ENCODE measurements around the gene KIF1A.

KIF1A gene

DNA sequence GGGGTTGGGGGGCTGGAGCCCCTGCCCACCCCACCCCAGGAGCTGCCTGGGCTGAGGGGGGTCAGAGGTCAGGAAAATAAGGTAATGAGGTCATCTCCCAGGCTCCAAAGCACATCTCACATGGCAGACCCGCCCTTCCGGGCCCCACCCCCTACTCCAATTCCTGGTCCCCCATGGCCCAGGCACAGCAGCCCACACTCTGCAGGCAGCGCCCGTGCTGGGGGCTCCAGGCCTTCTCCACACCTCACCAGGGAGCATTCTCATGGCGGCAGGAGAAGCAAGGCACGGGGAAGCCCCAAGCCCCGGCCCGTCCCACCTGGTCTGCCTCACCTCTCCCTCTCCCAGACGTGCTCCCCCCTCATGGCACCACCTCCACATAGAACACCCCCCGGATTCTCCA lies 84.5 kb downstream of the KIF1A start:
- DNase-seq (ENCODE audit: low spot score): no peak

DNA sequence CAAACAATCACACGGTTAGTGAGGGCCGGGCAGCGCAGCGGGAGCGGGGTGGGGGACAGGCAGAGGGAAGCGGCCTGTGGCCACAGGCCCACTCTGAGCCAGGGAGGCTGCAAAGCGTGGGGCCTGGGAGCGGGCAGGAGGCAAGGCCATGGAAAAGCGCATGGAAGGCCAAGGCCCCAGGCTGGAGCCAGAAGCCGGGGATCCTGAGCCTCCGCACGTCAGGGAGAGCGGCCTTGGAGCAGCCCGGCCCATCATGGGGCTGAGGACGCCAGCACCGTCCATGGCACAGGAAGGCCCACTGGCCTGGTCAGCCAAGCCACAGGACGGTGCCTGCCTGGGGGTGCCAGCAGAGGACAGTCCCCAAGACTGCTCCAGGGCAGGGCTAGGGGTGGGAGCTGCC lies 85.3 kb downstream of the KIF1A start:
- no peak for DNase-seq (ENCODE audit: low spot score)

DNA sequence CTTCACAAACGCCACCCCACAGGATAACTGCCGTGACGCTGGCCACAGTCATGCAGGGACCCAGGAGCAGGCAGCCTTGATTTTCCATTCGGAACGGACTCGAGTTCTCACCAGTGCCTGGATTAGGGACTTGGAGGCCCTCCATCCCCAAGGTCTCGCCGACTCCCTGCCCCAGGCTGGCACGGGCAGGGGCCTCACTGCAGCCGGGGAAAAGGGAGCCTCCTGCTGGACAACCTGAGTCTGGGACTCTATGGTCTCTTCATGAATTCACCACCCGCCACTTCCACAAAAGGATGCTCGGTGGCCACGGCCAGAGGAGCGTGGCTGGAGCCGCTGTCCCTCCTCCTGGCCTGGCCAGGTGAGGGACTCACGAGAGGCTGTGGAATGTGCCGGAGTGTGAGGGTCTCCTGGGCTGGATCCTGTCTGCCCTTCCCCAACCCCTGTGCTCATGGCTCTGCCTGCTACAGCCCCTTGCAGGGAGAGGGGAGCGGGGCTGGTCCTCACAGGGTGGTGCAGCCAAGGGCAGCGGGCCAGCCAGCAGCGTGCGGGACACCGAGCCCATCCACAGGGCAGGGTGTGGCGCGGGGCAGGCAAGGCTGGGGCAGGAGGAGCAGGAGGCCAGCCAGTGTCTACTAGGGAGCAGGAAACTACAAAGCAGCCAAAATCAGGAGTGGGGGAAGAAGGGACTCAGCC lies 86.1 kb downstream of the KIF1A start:
- DNase-seq (ENCODE audit: low spot score): peak; percentile 8

DNA sequence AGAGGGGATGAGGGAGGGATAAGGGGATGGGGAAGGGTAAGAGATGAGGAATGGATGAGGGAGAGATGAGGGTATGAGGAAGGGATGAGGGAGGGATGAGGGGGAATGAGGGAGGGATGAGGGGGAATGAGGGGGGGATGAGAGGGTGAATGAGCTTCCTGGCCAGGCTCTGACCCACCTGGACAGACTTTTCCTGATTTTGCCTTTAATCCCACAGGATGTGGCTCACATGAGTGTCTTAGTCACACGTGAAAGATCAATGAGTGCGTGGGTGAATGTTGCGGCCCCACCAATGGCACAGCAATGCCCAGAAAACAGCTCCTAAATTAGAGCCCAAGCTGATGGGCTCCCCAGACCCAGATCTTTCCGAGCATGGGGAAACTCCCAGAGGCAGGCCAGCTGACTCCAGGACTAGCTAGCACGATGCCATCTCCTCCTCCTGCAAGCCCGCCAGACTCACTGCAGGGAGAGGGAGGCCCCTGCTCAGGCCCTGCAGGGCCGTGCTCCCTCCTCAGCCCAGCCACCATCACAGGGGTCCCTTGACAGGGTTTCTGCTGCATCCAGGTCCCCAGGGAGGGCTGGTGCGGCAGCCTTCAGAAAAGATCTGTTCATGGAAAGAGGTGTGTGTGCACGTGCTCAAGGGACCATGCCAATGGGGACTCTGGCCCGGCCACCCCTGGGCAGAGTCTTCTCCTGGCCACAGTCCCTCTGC lies 87.0 kb downstream of the KIF1A start:
- no peak for DNase-seq (ENCODE audit: low spot score)

DNA sequence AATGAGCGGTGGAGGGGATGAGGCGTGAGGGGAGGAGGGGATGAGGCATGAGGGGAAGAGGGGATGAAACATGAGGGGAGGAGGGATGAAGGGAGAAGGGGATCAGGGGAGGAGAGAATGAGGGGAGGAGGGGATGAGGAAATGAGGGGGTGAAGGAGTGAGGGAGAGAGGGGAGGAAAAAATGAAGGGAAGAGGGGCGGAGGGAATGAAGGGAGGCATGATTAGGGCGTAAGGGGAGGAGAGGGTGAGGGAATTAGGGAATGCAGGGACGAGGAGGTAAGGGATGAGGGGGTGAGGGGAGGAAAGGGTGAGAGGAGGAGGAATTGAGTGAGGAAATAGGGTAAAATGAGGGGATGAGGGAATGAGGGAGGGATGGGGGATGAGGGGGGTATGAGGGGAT lies 87.8 kb downstream of the KIF1A start:
- no peak for DNase-seq (ENCODE audit: low spot score)

DNA sequence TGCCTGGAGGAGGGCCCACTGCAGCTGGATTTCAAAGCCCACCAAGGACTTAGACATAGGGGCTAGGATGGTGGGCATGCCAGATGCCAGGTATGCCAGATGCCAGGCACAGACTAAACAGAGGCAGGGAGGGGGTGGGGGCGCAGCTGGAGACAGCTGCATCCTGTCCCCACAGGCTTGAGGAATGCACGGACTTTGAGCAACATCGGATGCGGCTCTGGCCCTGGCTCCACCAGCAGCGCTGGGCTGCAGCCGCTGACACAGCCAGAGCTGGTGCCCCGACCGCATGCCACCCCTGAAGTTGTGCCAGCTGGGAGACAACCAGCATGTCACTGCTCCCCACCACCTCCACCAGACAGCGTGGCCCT lies 88.9 kb downstream of the KIF1A start:
- DNase-seq (ENCODE audit: low spot score): no peak

DNA sequence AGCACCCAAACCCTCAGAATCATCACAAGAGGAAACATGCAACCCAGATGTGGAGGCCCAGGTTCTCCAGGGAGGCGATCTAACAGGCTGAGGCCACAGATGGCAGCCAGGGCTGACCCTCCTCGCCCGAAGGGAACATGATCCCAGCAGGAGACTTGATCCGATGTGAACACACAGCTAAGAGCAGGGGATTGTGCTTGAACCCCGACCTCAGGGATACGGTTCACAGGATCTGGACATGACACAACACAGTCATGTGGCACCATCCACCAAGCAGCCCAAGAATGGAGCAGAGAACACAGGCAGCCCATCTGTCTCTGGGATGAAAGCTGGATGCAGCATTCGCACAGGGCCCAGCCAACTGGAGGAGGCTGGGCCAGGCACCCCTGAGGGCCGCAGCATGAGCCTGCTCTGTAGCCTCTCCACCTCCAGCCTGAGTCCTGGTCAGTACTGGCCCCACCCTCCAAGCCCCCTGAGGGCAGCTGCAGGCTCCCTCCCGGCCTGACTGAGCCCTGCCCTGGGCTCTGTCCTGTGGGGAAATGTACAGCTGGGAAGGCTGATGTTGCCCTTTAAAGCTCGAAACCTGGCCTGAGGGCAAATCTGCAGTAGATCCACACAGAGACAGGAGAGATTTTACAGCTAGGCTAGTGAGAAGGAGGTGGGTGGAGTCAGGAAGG lies 89.4 kb downstream of the KIF1A start:
- DNase-seq (ENCODE audit: low spot score): no peak

DNA sequence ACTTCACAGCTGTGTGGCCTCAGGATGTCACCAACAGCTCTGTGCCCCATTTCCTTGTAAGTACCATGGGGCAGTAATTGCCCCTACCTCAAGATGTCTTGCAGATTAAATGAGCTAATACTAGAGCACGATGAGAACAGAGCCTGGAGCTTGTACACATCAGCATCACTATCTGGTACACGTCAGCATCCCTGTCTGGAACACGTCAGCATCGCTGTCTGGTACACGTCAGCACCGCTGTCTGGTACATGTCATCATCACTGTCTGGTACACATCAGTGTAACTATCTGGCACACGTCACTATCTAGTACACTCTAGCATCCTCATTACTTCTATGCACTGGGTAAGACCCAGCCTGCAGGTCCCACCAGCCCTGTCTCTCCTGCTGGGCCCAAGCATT lies 91.2 kb downstream of the KIF1A start:
- DNase-seq (ENCODE audit: low spot score): no peak

DNA sequence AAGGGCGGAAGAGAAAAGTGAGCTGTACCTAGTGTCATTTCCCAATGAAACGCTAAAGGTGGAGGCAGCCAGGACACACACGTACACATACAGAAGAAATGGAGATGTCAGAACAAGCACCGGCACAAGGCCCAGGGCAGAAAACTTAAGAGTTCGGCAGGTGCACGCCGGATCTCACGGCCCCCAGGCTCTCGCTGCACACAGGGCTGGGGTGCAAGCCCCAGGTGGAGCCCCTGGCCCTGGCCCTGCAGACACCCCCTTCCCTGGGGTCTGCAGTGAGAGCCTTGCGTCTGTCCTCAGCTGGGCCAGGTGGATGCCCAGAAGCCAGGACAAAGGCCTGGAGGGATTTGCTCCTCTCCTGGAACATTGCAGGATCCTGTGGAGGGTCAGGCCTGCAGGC lies 91.7 kb downstream of the KIF1A start:
- DNase-seq (ENCODE audit: low spot score): no peak

DNA sequence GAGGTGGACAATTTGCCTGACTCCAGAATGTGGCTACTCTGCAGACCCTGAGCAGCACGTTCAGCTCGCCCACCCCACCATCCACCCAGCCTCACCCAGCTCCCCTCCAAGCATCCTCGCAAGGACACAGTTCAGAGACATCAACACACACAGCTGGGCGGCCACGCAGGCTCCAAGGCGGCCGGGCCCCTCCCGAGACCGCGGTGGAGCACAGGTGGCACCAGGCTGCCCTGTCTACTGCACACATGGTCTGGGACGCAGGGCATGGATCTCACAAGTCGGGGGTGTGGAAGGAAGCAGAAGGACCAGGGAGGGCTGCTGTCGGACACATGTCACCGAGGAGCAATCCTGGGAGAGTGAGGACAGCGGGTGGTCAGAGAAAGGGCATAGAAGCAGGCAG lies 92.1 kb downstream of the KIF1A start:
- DNase-seq (ENCODE audit: low spot score): no peak

DNA sequence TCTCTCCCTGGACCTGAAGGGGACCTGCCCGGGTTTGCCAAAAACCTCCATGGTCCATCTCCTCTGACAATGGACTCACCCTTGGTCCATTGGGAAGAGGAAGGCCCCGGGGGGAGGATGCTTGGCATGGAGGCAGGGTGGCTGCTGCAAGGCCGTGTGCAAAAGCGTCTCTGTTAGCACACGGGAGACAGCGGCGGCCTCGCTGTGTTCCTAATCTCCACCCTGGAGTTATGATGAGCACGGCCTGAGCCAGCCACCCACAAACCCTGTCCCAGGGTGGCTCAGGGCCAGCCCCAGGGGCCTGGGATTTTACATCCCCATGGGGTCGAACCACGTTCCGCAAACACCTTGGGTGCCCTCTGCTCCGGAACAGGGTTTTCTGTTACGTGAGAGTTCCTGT lies 92.6 kb downstream of the KIF1A start:
- DNase-seq (ENCODE audit: low spot score): no peak

DNA sequence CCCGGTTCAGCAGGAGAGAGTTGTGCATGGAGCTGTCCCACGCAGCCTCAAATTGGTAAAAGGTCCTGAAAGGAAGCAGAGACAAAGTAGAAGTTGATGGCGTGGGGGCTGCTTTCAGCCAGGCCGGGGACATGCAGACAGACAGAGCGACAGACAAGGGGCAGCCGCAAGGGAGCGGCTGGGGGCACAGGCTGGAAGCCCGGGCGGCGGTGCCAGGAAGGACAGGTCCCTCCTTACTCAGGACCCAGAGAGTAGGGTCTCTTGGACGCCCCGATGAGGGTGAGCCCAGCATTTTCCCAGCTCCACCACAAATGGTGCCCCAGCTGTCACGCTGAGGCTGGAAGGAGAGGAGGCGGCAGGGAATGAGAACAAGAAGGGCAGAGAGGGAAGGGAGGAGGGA lies 93.1 kb downstream of the KIF1A start:
- no peak for DNase-seq (ENCODE audit: low spot score)

DNA sequence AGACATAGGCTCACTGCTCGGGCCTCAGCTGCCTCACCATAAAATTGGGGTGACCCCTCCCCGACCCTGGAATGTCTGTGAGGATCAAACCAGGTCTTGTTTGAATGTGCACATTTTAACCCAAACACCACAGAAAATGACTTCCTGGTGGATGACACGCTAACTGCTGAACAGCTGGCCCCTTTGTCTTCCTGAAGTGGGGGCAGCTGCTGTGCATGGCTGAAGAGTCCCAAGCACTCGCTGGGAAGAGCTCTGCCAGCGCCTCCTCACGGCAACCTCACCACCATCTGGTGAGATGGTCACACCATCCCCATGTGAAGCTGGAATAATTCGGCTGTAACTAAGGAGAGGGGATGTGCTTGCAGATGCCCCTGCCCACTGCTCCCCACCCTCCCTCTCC lies 94.3 kb downstream of the KIF1A start:
- no peak for DNase-seq (ENCODE audit: low spot score)

DNA sequence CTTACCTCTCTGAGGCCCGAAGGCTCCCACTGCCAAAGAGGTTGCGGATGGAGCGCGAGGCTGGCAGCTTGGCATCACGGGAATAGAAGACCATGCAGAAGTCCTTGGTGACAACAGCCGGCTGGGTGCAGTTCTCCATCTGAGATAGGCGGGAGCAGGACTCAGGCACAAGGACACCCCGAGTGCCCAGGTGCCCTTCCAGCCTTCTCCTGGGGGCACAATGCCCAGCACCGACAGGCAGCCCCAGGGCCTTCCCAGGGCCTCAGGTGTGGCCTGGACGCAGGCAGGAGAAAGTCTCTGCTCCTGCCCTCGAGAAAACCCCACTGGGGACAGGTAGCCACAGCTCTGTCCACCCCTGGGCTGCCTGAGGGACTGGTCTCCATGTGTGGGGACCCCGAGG lies 94.8 kb downstream of the KIF1A start:
- no peak for DNase-seq (ENCODE audit: low spot score)

DNA sequence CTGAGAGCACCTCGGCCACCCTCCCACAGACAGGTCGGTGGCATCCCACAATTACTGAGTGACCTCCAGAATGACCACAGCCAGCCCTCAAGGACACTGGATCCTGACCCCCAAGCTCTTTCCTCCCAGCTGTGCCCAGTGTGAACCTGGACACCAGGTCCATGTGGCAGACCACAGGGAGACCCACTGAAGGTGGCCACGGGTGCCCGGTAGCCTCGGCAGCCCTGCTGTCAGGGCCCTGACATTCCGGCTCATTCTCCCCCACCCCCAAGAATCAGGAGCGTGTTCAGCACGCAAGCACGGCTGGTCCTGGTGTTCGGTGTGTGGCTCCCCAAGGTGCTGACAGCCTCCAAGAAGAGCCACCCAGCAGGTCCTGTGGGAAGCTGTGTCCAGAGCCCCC lies 95.6 kb downstream of the KIF1A start:
- no peak for DNase-seq (ENCODE audit: low spot score)

DNA sequence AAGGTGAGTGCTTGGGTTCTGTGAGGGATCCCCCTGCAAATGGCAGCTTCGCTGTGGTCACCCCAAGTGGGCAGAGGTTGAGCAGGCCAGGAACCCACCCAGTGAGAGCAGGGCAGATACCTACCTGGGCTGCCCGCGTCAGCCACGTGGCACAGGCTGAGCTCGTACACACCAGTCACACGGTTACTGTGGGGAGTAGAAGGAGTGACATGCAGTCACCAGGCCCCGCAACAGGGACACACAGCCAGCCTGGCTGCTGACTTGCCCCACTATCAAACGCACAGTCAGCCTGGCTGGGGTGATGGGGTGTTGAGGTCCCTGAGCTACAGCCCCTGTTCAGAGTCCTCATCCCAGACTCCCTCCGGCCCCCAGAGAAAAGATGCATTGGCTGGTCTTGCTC lies 96.2 kb downstream of the KIF1A start:
- no peak for DNase-seq (ENCODE audit: low spot score)

DNA sequence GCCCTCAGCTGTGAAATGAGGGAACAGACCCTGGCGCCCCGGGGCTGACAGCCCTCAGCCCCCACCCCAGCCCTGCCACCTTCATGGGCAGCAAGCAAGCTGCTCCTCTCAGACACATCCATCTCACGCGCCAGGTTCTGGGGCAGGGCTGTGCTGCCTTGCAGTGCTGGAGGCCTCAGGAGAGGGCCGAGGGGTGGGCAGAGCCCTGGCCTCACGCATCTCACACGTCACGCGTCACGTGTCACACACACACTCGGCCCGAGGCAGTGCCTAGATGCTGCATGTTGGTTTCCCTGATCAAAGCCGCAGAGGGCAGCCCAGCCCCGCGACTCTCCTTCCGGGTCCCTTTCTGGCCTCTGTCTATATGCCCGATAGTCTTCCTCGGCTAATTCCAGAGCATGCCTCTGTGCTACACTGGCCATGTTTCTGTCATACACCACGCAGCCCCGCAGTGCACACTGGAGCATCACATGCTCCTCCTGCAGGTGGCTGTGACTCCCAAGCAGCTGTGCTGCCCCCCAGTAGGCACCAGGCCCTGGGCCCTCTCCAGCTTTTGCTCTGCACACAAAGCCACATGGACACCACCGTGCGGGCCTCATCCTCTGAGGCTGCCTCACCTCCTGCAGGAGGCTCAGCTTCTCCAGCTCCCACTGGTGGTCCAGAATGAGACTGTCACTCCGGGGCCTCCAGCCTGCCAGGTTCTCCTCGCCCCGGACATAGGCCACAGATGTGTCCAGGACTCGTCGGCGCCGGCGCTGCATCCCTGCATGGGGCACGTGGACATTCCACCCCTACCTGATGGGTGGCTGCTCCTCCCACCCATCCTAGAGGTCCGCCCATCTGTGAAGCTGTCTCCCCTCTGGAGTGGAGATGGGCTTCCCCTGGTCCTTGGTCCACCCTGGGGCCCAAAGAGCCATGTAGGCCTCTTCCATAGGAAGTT lies 97.0 kb downstream of the KIF1A start:
- DNase-seq (ENCODE audit: low spot score): no peak

DNA sequence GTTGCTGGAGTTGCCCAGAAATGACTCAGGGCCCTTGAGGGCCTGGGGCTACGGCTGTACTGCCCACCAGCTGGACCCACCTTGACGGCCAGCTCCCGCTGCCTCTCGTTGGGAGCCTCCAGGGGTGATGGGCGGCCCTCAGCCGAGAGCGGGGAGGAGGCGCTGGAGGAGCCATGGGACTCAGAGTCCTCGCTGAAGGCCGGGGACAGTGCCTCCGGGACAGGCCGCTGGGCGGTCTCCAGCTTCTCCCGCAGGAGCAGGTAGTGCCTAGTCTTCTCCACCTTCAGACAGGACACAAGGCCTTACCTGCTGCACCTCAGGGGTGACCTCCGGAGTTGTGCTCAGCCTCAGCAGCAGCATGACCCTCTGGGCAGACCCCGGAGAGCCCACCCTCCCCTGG lies 97.6 kb downstream of the KIF1A start:
- no peak for DNase-seq (ENCODE audit: low spot score)

DNA sequence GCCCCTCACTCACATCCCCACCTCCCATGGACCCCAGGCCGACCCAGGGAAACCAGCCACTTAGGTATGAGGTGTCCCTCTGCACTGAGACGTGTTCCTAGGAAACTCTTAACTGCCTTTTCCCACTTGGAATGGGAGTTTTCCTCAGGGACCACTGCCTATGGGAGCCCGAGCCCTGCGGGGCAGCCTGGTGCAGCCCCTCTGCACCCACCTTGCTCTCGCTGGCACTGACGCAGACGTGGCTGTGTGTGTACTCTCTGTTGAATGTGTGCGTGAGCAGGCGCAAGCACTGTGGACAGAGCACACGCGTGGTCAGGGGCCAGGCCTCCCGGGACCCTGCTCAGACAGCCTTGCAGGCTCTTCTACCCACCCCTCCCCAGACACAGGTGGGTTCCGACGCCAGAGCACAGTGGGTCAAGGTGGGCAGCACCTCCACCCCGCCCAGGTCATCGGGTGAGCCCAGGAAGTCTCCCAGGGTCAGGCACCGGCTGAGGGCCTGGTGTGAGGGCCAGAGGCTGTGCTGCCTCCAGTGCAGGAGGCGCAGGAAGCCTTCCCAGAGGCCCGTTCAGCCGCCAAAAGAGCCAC lies 98.3 kb downstream of the KIF1A start:
- no peak for DNase-seq (ENCODE audit: low spot score)

DNA sequence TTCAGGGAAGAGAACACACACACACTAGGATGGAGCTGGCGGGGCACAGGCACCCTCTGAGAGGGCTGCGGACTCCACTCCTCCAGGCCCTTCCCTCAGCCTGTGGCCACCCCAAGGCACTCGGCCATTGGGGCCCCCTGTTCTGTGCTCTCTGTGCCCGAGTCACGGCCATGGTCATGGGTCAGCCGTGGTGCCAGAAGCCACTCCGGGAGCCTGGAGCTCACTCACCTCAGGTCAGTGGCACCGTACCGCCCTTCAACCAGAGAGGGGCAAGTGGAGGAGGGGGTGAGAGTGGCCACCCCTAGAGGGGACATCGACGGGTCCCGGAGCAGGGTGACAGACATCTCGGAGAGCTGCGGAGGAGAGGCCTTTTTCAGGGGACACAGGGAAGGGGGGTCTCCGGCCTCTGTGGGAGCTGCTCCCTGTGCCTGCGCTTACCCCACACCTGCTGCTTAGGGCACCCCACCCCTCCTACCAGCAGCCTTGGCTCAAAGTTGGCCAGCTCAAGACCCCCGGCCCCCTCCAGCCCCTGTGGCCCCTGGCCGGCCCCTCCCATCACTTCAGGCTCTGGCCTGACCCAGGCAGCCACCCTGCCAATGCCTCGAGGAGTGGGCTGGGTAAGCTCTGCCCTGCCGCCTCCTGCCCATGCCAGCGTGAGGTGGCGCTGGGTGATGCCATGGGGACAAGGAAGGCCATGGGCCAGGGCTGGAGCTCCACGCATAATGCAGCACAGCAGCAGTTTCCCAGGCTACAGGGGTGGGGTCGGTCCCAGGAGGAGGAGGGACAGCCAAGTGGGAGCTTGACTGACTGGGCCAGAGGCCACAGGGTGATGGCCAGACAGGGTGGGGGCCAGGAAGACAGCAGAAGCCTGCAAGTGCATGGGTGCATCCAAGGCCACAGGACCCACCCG lies 99.1 kb downstream of the KIF1A start:
- DNase-seq (ENCODE audit: low spot score): no peak
